Stimulated activated naive B cell treated with anti-CD40 and anti-IgM and Interleukin-4, amounts not matched to agents 10 μg/mL and 1 μg/mL and 100 μg/mL, for 72 hours (primary cell): ENCODE results near the gene SETDB2.
A peak's percentile ranks its signal among the peaks of the same experiment; 100 is the strongest.
"Not testable (repeated sequence)": the region's sequence is repeated elsewhere in the genome, so short reads cannot be mapped to it uniquely, and the experiment has no call there.

Experiments
- ATAC-seq, 2 donors: fragments of 150-1000 bp; cut with Tn5 transposase; replicated peaks; 2 replicates each; pipeline ENCODE4 v1.10.0; 2021; ENCODE audit warnings: moderate library complexity in 1 of 2
- DNase-seq: peaks from one replicate; pipeline ENCODE4 v3.0.0; 2021
- H3K27ac Mint-ChIP-seq: one replicate; pipeline ENCODE4 v1.8.0; 2022; ENCODE audit warnings: mild to moderate bottlenecking, mixed read lengths
- H3K27me3 Mint-ChIP-seq, 2 donors: one replicate each; pipeline ENCODE4 v1.8.0; 2022; ENCODE audit warnings: mixed read lengths in 2 of 2
- H3K36me3 Mint-ChIP-seq, 2 donors: one replicate each; pipeline ENCODE4 v1.8.0; 2022; ENCODE audit warnings: mixed read lengths in 2 of 2, mild to moderate bottlenecking in 1 of 2
- H3K4me1 Mint-ChIP-seq, 2 donors: one replicate each; pipeline ENCODE4 v1.8.0; 2022; ENCODE audit warnings: mixed read lengths in 2 of 2, mild to moderate bottlenecking in 1 of 2
- H3K4me3 Mint-ChIP-seq, 2 donors: one replicate each; pipeline ENCODE4 v1.8.0; 2022; ENCODE audit warnings: mild to moderate bottlenecking in 2 of 2, mixed read lengths in 2 of 2, moderate library complexity in 1 of 2
- H3K9me3 Mint-ChIP-seq, 2 donors: one replicate each; pipeline ENCODE4 v1.8.0; 2022; ENCODE audit warnings: mixed read lengths in 2 of 2, mild to moderate bottlenecking in 1 of 2

Gene SETDB2

GRCh38 chr13:49466292-49466838, 22.3 kb downstream of the SETDB2 start:
- DNase-seq (no peak), ATAC-seq (no peak)
- Mint-ChIP-seq H3K27me3 (no peaks in the 10 kb centered on the region), H3K4me1 (no peaks in the 10 kb centered on the region), H3K27ac (no peak overlapping the region), H3K9me3 (peaks cover 0 to 3% of the 10 kb centered on the region in 2 donors), H3K36me3 (peaks cover 54 to 63% of the 10 kb centered on the region in 2 donors), H3K4me3 (no peak overlapping the region)

- Mint-ChIP-seq H3K9me3 (no peaks in the 10 kb centered on the region), H3K4me1 (no peaks in the 10 kb centered on the region), H3K36me3 (peaks cover 32 to 39% of the 10 kb centered on the region in 2 donors), H3K27me3 (no peaks in the 10 kb centered on the region), H3K4me3 (no peak overlapping the region), H3K27ac (no peak overlapping the region)
- no peak for ATAC-seq
- DNase-seq, result no peak
These were observed 28.1 kb downstream of the SETDB2 start for GRCh38 chr13:49472186-49472585.

- no peak overlapping the region for H3K27ac Mint-ChIP-seq
- no peaks in the 10 kb centered on the region for H3K9me3 Mint-ChIP-seq
- peaks cover 21 to 36% of the 10 kb centered on the region in 2 donors for H3K36me3 Mint-ChIP-seq
- no peak overlapping the region for H3K4me3 Mint-ChIP-seq
- H3K27me3 Mint-ChIP-seq, result no peaks in the 10 kb centered on the region
- no peak for ATAC-seq
- no peaks in the 10 kb centered on the region for H3K4me1 Mint-ChIP-seq
- DNase-seq, result no peak
These were observed 32.5 kb downstream of the SETDB2 start for GRCh38 chr13:49476529-49476928.

- peaks cover 28 to 55% of the 10 kb centered on the region in 2 donors for H3K36me3 Mint-ChIP-seq
These were observed 37.7 kb downstream of the SETDB2 start for GRCh38 chr13:49481788-49482187.

GRCh38 chr13:49488563-49488962, 44.5 kb downstream of the SETDB2 start:
- no peak for ATAC-seq
- DNase-seq, result no peak
- Mint-ChIP-seq H3K27ac (no peak overlapping the region), H3K4me3 (no peak overlapping the region), H3K36me3 (peaks cover 19 to 31% of the 10 kb centered on the region in 2 donors), H3K4me1 (peaks cover 0 to 2% of the 10 kb centered on the region in 2 donors), H3K9me3 (no peaks in the 10 kb centered on the region), H3K27me3 (no peaks in the 10 kb centered on the region)

More at GRCh38 chr13:49481788-49482187, 37.7 kb downstream of the SETDB2 start:
- DNase-seq (no peak), ATAC-seq (no peak)
- Mint-ChIP-seq H3K4me3 (no peak overlapping the region), H3K4me1 (no peaks in the 10 kb centered on the region), H3K27ac (no peak overlapping the region), H3K9me3 (no peaks in the 10 kb centered on the region), H3K27me3 (no peaks in the 10 kb centered on the region)

GRCh38 chr13:49494645-49495044, 50.6 kb downstream of the SETDB2 start:
- H3K36me3 Mint-ChIP-seq, result peaks cover 22 to 25% of the 10 kb centered on the region in 2 donors
- no peaks in the 10 kb centered on the region for H3K9me3 Mint-ChIP-seq
- peaks cover 27 to 45% of the 10 kb centered on the region in 2 donors for H3K4me1 Mint-ChIP-seq
- H3K27me3 Mint-ChIP-seq, result no peaks in the 10 kb centered on the region
- no peak for ATAC-seq
- peak overlapping the region; percentile 99 for H3K27ac Mint-ChIP-seq
- DNase-seq, result no peak
- peak overlapping the region; percentile 94 to 97 for H3K4me3 Mint-ChIP-seq

GRCh38 chr13:49495783-49496762, 52.0 kb downstream of the SETDB2 start, which contains the start of gene PHF11:
Gene PHF11, plus strand, starts transcription at chr13:49495953. Its CDS starts 49 bp downstream, at chr13:49496002.
- H3K27me3 Mint-ChIP-seq, result no peaks in the 10 kb centered on the region
- ATAC-seq (peak; percentile 88 to 89), DNase-seq (peak; percentile 86)
- H3K36me3 Mint-ChIP-seq, result peaks cover 27 to 30% of the 10 kb centered on the region in 2 donors
- H3K27ac Mint-ChIP-seq, result peak within 1 kb of the TSS; percentile 99
- H3K9me3 Mint-ChIP-seq, result no peaks in the 10 kb centered on the region
- H3K4me3 Mint-ChIP-seq, result peak within 1 kb of the TSS; percentile 94 to 97
- H3K4me1 Mint-ChIP-seq, result peaks cover 32 to 55% of the 10 kb centered on the region in 2 donors

- H3K9me3 Mint-ChIP-seq, H3K27me3 Mint-ChIP-seq, ATAC-seq: not testable (repeated sequence)
- Mint-ChIP-seq H3K36me3 (peaks cover 22 to 30% of the 10 kb centered on the region in 2 donors), H3K4me3 (peak overlapping the region; percentile 91 to 97), H3K4me1 (peaks cover 32 to 55% of the 10 kb centered on the region in 2 donors), H3K27ac (peak overlapping the region; percentile 96)
- peak; percentile 6 for DNase-seq
These were observed 52.8 kb downstream of the SETDB2 start for GRCh38 chr13:49496837-49497236.

- peaks cover 22 to 30% of the 10 kb centered on the region in 2 donors for H3K36me3 Mint-ChIP-seq
- peak overlapping the region; percentile 30 to 97 for H3K4me3 Mint-ChIP-seq
- no peak for ATAC-seq
- peak overlapping the region; percentile 96 for H3K27ac Mint-ChIP-seq
- DNase-seq, result no peak
- no peaks in the 10 kb centered on the region for H3K27me3 Mint-ChIP-seq
- peaks cover 32 to 55% of the 10 kb centered on the region in 2 donors for H3K4me1 Mint-ChIP-seq
- no peaks in the 10 kb centered on the region for H3K9me3 Mint-ChIP-seq
These were observed 53.2 kb downstream of the SETDB2 start for GRCh38 chr13:49497272-49497671.

GRCh38 chr13:49498206-49498605, 54.1 kb downstream of the SETDB2 start:
- peaks cover 27 to 36% of the 10 kb centered on the region in 2 donors for H3K36me3 Mint-ChIP-seq
- no peak for DNase-seq
- no peak overlapping the region for H3K27ac Mint-ChIP-seq
- no peaks in the 10 kb centered on the region for H3K27me3 Mint-ChIP-seq
- ATAC-seq, result no peak
- peaks cover 35 to 62% of the 10 kb centered on the region in 2 donors for H3K4me1 Mint-ChIP-seq
- H3K4me3 Mint-ChIP-seq, result no peak overlapping the region
- no peaks in the 10 kb centered on the region for H3K9me3 Mint-ChIP-seq

- Mint-ChIP-seq H3K27me3 (no peaks in the 10 kb centered on the region), H3K4me3 (no peak overlapping the region), H3K9me3 (no peaks in the 10 kb centered on the region), H3K27ac (peak overlapping the region; percentile 0), H3K36me3 (peaks cover 33 to 38% of the 10 kb centered on the region in 2 donors), H3K4me1 (peaks cover 31 to 53% of the 10 kb centered on the region in 2 donors)
- DNase-seq (no peak), ATAC-seq (no peak)
These were observed 56.0 kb downstream of the SETDB2 start for GRCh38 chr13:49499889-49500660.

- Mint-ChIP-seq H3K4me1 (peaks cover 21 to 50% of the 10 kb centered on the region in 2 donors), H3K27me3 (no peaks in the 10 kb centered on the region), H3K27ac (no peak overlapping the region), H3K4me3 (no peak overlapping the region), H3K36me3 (peaks cover 34 to 41% of the 10 kb centered on the region in 2 donors), H3K9me3 (no peaks in the 10 kb centered on the region)
- DNase-seq (no peak), ATAC-seq (no peak)
These were observed 58.9 kb downstream of the SETDB2 start for GRCh38 chr13:49502954-49503353.

GRCh38 chr13:49503951-49504350, 59.9 kb downstream of the SETDB2 start:
- Mint-ChIP-seq H3K4me3 (no peak overlapping the region), H3K4me1 (peaks cover 17 to 42% of the 10 kb centered on the region in 2 donors), H3K36me3 (peaks cover 33 to 40% of the 10 kb centered on the region in 2 donors), H3K27ac (no peak overlapping the region), H3K27me3 (no peaks in the 10 kb centered on the region), H3K9me3 (no peaks in the 10 kb centered on the region)
- DNase-seq, result no peak
- ATAC-seq, result no peak

- H3K27me3 Mint-ChIP-seq, result no peaks in the 10 kb centered on the region
- no peak overlapping the region for H3K27ac Mint-ChIP-seq
- ATAC-seq (no peak), DNase-seq (no peak)
- H3K4me1 Mint-ChIP-seq, result peaks cover 7 to 13% of the 10 kb centered on the region in 2 donors
- no peak overlapping the region for H3K4me3 Mint-ChIP-seq
- peaks cover 42 to 59% of the 10 kb centered on the region in 2 donors for H3K36me3 Mint-ChIP-seq
- H3K9me3 Mint-ChIP-seq, result peaks cover 0 to 2% of the 10 kb centered on the region in 2 donors
These were observed 68.5 kb downstream of the SETDB2 start for GRCh38 chr13:49512578-49512977.
